HG03097 (cell line): ENCODE data around the gene KRT15.

Experiments
- ATAC-seq: cut with Tn5 transposase; IDR thresholded peaks from one replicate; pipeline ENCODE4 v1.9.1; 2021; ENCODE audit not compliant: unreplicated experiment, low FRiP score

Gene KRT15

GRCh38 chr17:41484920-41485904, 33.5 kb downstream of the KRT15 start:
- ATAC-seq = no peak

- ATAC-seq = no peak
Observed at GRCh38 chr17:41483991-41484826, 34.5 kb downstream of the KRT15 start.

GRCh38 chr17:41483531-41483930, 35.2 kb downstream of the KRT15 start:
- ATAC-seq = no peak

- no peak for ATAC-seq
Observed at GRCh38 chr17:41481036-41481435, 37.7 kb downstream of the KRT15 start, which contains the start of gene KRT35. KRT35 (minus strand) TSS chr17:41481151; CDS start chr17:41481097, 54 bp downstream.

- ATAC-seq = no peak
Observed at GRCh38 chr17:41480581-41480980, 38.1 kb downstream of the KRT15 start.

- no peak for ATAC-seq
Observed at GRCh38 chr17:41480136-41480535, 38.6 kb downstream of the KRT15 start.

- ATAC-seq = no peak
Observed at GRCh38 chr17:41478237-41478636, 40.5 kb downstream of the KRT15 start.

- no peak for ATAC-seq
Observed at GRCh38 chr17:41476866-41477815, 41.5 kb downstream of the KRT15 start.

GRCh38 chr17:41475421-41475820, 43.3 kb downstream of the KRT15 start:
- ATAC-seq = no peak

GRCh38 chr17:41474863-41475262, 43.8 kb downstream of the KRT15 start:
- no peak for ATAC-seq

GRCh38 chr17:41468346-41468745, 50.3 kb downstream of the KRT15 start:
- ATAC-seq = no peak

- ATAC-seq = no peak
Observed at GRCh38 chr17:41467561-41467960, 51.1 kb downstream of the KRT15 start.

GRCh38 chr17:41466988-41467387, 51.7 kb downstream of the KRT15 start, which contains the start of gene KRT32:
KRT32 (minus strand) TSS chr17:41467386; CDS start chr17:41467325, 61 bp downstream.
- no peak for ATAC-seq

- ATAC-seq = no peak
Observed at GRCh38 chr17:41464682-41465081, 54.0 kb downstream of the KRT15 start.

GRCh38 chr17:41464173-41464572, 54.5 kb downstream of the KRT15 start:
- ATAC-seq = no peak

GRCh38 chr17:41463746-41464145, 54.9 kb downstream of the KRT15 start:
- no peak for ATAC-seq
